ENCODE data around the gene KLF13.

The KLF13 gene

GRCh38 chr15:31300981-31301672 lies 25.5 kb upstream of the KLF13 start:
- no peak for DNase-seq

- DNase-seq: no peak
These were observed 25.0 kb upstream of the KLF13 start for GRCh38 chr15:31301673-31301990.

GRCh38 chr15:31302029-31302657 lies 24.5 kb upstream of the KLF13 start:
- DNase-seq: no peak

GRCh38 chr15:31302778-31303725 lies 23.6 kb upstream of the KLF13 start:
- no peak for DNase-seq

GRCh38 chr15:31303726-31304648 lies 22.6 kb upstream of the KLF13 start:
- DNase-seq: no peak

- DNase-seq: peak; percentile 22
These were observed 21.8 kb upstream of the KLF13 start for GRCh38 chr15:31304751-31305365.

- no peak for DNase-seq
These were observed 21.3 kb upstream of the KLF13 start for GRCh38 chr15:31305375-31305774.

GRCh38 chr15:31305796-31306425 lies 20.7 kb upstream of the KLF13 start:
- DNase-seq: no peak

- DNase-seq: peak; percentile 85
These were observed 20.0 kb upstream of the KLF13 start for GRCh38 chr15:31306426-31307269.

GRCh38 chr15:31307270-31308184 lies 19.1 kb upstream of the KLF13 start:
- peak; percentile 68 for DNase-seq

GRCh38 chr15:31308185-31308639 lies 18.4 kb upstream of the KLF13 start:
- DNase-seq: peak; percentile 22

- no peak for DNase-seq
These were observed 16.6 kb upstream of the KLF13 start for GRCh38 chr15:31309893-31310606.

GRCh38 chr15:31311735-31312619 lies 14.7 kb upstream of the KLF13 start:
- DNase-seq: no peak

- DNase-seq: no peak
These were observed 13.4 kb upstream of the KLF13 start for GRCh38 chr15:31313223-31313622.

GRCh38 chr15:31314380-31314779 lies 12.3 kb upstream of the KLF13 start:
- DNase-seq: no peak

- DNase-seq: no peak
These were observed 10.4 kb upstream of the KLF13 start for GRCh38 chr15:31316135-31316795.

GRCh38 chr15:31317017-31317416 lies 9.6 kb upstream of the KLF13 start:
- no peak for DNase-seq
